Activated naive CD4-positive, alpha-beta T cell treated with anti-CD3 and anti-CD28 coated beads, Interleukin-2, amount 10 ng/mL, durations not matched to agents 7 days and 5 days (primary cell): Measurements from ENCODE around the gene MATN4.
"Not testable (repeated sequence)": the region's sequence is repeated elsewhere in the genome, so short reads cannot be mapped to it uniquely, and the experiment has no call there.

Source experiments
- CTCF ChIA-PET: fragments of 350-600 bp; sonication (Branson Sonifier 250); formaldehyde crosslinking; loops from one replicate; lab custom pipeline; 2021; ENCODE audit warnings: antibody characterized with exemption; lab: Charles Lee
- DNase-seq: peaks from one replicate; pipeline ENCODE4 v3.0.0-alpha.2; 2020
- H3K27ac Mint-ChIP-seq: one replicate; pipeline ENCODE4 v1.8.0; 2021; ENCODE audit warnings: mild to moderate bottlenecking, moderate library complexity, mixed read lengths
- H3K27me3 Mint-ChIP-seq: one replicate; pipeline ENCODE4 v1.8.0; 2021; ENCODE audit warnings: mild to moderate bottlenecking, mixed read lengths
- H3K36me3 Mint-ChIP-seq: one replicate; pipeline ENCODE4 v1.8.0; 2021; ENCODE audit warnings: mixed read lengths
- H3K4me1 Mint-ChIP-seq: one replicate; pipeline ENCODE4 v1.8.0; 2021; ENCODE audit warnings: mixed read lengths
- H3K4me3 Mint-ChIP-seq: one replicate; pipeline ENCODE4 v1.8.0; 2021; ENCODE audit warnings: mild to moderate bottlenecking, moderate library complexity, mixed read lengths
- H3K9me3 Mint-ChIP-seq: one replicate; pipeline ENCODE4 v1.8.0; 2021; ENCODE audit warnings: mixed read lengths

The MATN4 gene

GRCh38 chr20:45308117-45308778 lies at the start of gene MATN4:
MATN4 (minus strand) TSS chr20:45308299; CDS start chr20:45305582, 2,717 bp downstream.
- CTCF ChIA-PET: interaction anchor here (0.8 to 1.9 kb wide), 4 partner anchors 15 to 264 kb away, joined by 4 read pairs; no protein-coding TSS in a partner anchor
- H3K4me3 Mint-ChIP-seq: no peak within 1 kb of the TSS
- H3K9me3 Mint-ChIP-seq: no peaks in the 10 kb centered on the region
- peaks cover 15% of the 10 kb centered on the region for H3K4me1 Mint-ChIP-seq
- no peak for DNase-seq
- peaks cover 99% of the 10 kb centered on the region for H3K27me3 Mint-ChIP-seq
- no peaks in the 10 kb centered on the region for H3K36me3 Mint-ChIP-seq
- H3K27ac Mint-ChIP-seq: no peak within 1 kb of the TSS

GRCh38 chr20:45355209-45356084 lies 47.3 kb upstream of the MATN4 start:
- no peak for DNase-seq
- Mint-ChIP-seq H3K36me3 (no peaks in the 10 kb centered on the region), H3K9me3 (no peaks in the 10 kb centered on the region), H3K4me1 (peaks cover 53% of the 10 kb centered on the region), H3K27me3 (no peaks in the 10 kb centered on the region), H3K27ac (peak overlapping the region; percentile 66), H3K4me3 (no peak overlapping the region)
- CTCF ChIA-PET: interaction anchor here (0.7 to 1.6 kb wide), 2 partner anchors 33 to 61 kb away, joined by 3 to 4 read pairs; no protein-coding TSS in a partner anchor

GRCh38 chr20:45354423-45355208 lies 46.5 kb upstream of the MATN4 start:
- CTCF ChIA-PET: interaction anchor here (0.6 to 1.8 kb wide), 4 partner anchors 45 to 93 kb away, joined by 3 to 10 read pairs (median 4); no protein-coding TSS in a partner anchor
- H3K9me3 Mint-ChIP-seq: no peaks in the 10 kb centered on the region
- no peaks in the 10 kb centered on the region for H3K36me3 Mint-ChIP-seq
- H3K4me3 Mint-ChIP-seq: no peak overlapping the region
- H3K27ac Mint-ChIP-seq: no peak overlapping the region
- H3K4me1 Mint-ChIP-seq: peaks cover 53% of the 10 kb centered on the region
- DNase-seq: no peak
- H3K27me3 Mint-ChIP-seq: peaks cover 3% of the 10 kb centered on the region

- Mint-ChIP-seq H3K4me3 (no peak overlapping the region), H3K27ac (no peak overlapping the region), H3K9me3 (no peaks in the 10 kb centered on the region), H3K4me1 (peaks cover 52% of the 10 kb centered on the region), H3K36me3 (no peaks in the 10 kb centered on the region), H3K27me3 (peaks cover 5% of the 10 kb centered on the region)
- DNase-seq: no peak
- CTCF ChIA-PET: interaction anchor here (0.6 to 1.8 kb wide), 3 partner anchors 44 to 94 kb away, joined by 3 to 10 read pairs (median 4); no protein-coding TSS in a partner anchor
Observed at GRCh38 chr20:45353746-45354145, 45.6 kb upstream of the MATN4 start.

- H3K36me3 Mint-ChIP-seq: no peaks in the 10 kb centered on the region
- no peak overlapping the region for H3K27ac Mint-ChIP-seq
- H3K27me3 Mint-ChIP-seq: peaks cover 14% of the 10 kb centered on the region
- H3K4me1 Mint-ChIP-seq: peaks cover 44% of the 10 kb centered on the region
- no peak overlapping the region for H3K4me3 Mint-ChIP-seq
- no peak for DNase-seq
- no peaks in the 10 kb centered on the region for H3K9me3 Mint-ChIP-seq
- CTCF ChIA-PET: interaction anchor here (0.7 to 1.8 kb wide), 6 partner anchors 32 to 97 kb away, joined by 3 to 10 read pairs (median 4); no protein-coding TSS in a partner anchor
Observed at GRCh38 chr20:45352729-45353128, 44.6 kb upstream of the MATN4 start.

- CTCF ChIA-PET: interaction anchor here (1.0 to 1.1 kb wide), 2 partner anchors 22 to 438 kb away, joined by 3 to 4 read pairs; no protein-coding TSS in a partner anchor
- Mint-ChIP-seq H3K4me1 (peaks cover 48% of the 10 kb centered on the region), H3K27me3 (peaks cover 29% of the 10 kb centered on the region)
- H3K27ac Mint-ChIP-seq, DNase-seq, H3K4me3 Mint-ChIP-seq, H3K36me3 Mint-ChIP-seq, H3K9me3 Mint-ChIP-seq: not testable (repeated sequence)
Observed at GRCh38 chr20:45350795-45351194, 42.7 kb upstream of the MATN4 start.

- no peak for DNase-seq
- peaks cover 44% of the 10 kb centered on the region for H3K4me1 Mint-ChIP-seq
- CTCF ChIA-PET: no interaction called here
- H3K27me3 Mint-ChIP-seq: peaks cover 34% of the 10 kb centered on the region
- no peaks in the 10 kb centered on the region for H3K9me3 Mint-ChIP-seq
- H3K36me3 Mint-ChIP-seq: peaks cover 2% of the 10 kb centered on the region
- H3K4me3 Mint-ChIP-seq: no peak overlapping the region
- H3K27ac Mint-ChIP-seq: no peak overlapping the region
Observed at GRCh38 chr20:45350217-45350616, 42.1 kb upstream of the MATN4 start.

GRCh38 chr20:45347936-45348778 lies 40.1 kb upstream of the MATN4 start, which contains the start of gene SDC4:
SDC4 (minus strand) TSS chr20:45348424; CDS start chr20:45348384, 40 bp downstream.
- H3K4me1 Mint-ChIP-seq: peaks cover 24% of the 10 kb centered on the region
- no peaks in the 10 kb centered on the region for H3K9me3 Mint-ChIP-seq
- peaks cover 38% of the 10 kb centered on the region for H3K27me3 Mint-ChIP-seq
- H3K36me3 Mint-ChIP-seq: peaks cover 2% of the 10 kb centered on the region
- H3K4me3 Mint-ChIP-seq: peak within 1 kb of the TSS; percentile 77
- peak; percentile 64 for DNase-seq
- H3K27ac Mint-ChIP-seq: no peak within 1 kb of the TSS
- CTCF ChIA-PET: interaction anchor here (1.2 to 3.5 kb wide), 5 partner anchors 13 to 89 kb away, joined by 3 to 16 read pairs (median 6); no protein-coding TSS in a partner anchor

GRCh38 chr20:45347297-45347935 lies 39.3 kb upstream of the MATN4 start:
- Mint-ChIP-seq H3K4me1 (peaks cover 22% of the 10 kb centered on the region), H3K27ac (no peak overlapping the region), H3K9me3 (no peaks in the 10 kb centered on the region), H3K27me3 (peaks cover 38% of the 10 kb centered on the region), H3K4me3 (peak overlapping the region; percentile 77), H3K36me3 (peaks cover 2% of the 10 kb centered on the region)
- CTCF ChIA-PET: interaction anchor here (0.8 to 3.5 kb wide), 7 partner anchors 11 to 90 kb away, joined by 3 to 16 read pairs (median 5); no protein-coding TSS in a partner anchor
- no peak for DNase-seq

GRCh38 chr20:45346851-45347250 lies 38.8 kb upstream of the MATN4 start:
- peaks cover 22% of the 10 kb centered on the region for H3K4me1 Mint-ChIP-seq
- CTCF ChIA-PET: interaction anchor here (0.7 to 3.5 kb wide), 8 partner anchors 11 to 90 kb away, joined by 3 to 16 read pairs (median 4); no protein-coding TSS in a partner anchor
- peaks cover 38% of the 10 kb centered on the region for H3K27me3 Mint-ChIP-seq
- DNase-seq: no peak
- H3K27ac Mint-ChIP-seq: no peak overlapping the region
- H3K9me3 Mint-ChIP-seq: no peaks in the 10 kb centered on the region
- H3K4me3 Mint-ChIP-seq: peak overlapping the region; percentile 77
- H3K36me3 Mint-ChIP-seq: peaks cover 2% of the 10 kb centered on the region

GRCh38 chr20:45346291-45346718 lies 38.2 kb upstream of the MATN4 start:
- no peak for DNase-seq
- Mint-ChIP-seq H3K27ac (no peak overlapping the region), H3K9me3 (no peaks in the 10 kb centered on the region), H3K4me3 (no peak overlapping the region), H3K27me3 (peaks cover 38% of the 10 kb centered on the region), H3K36me3 (peaks cover 2% of the 10 kb centered on the region), H3K4me1 (peaks cover 22% of the 10 kb centered on the region)
- CTCF ChIA-PET: interaction anchor here (0.7 to 3.5 kb wide), 5 partner anchors 12 to 91 kb away, joined by 3 to 16 read pairs (median 3); no protein-coding TSS in a partner anchor
